SK-N-DZ (cell line): ENCODE data around the gene BORCS8.
"Not testable (repeated sequence)": the region's sequence is repeated elsewhere in the genome, so short reads cannot be mapped to it uniquely, and the experiment has no call there.

Source experiments
- DNase-seq: peaks from one replicate; pipeline ENCODE4 v3.0.0-alpha.2; 2015; ENCODE audit warnings: low spot score
- small RNA-seq, 2 experiments: library from RNA; depleted of rRNA; stranded (forward); fragments of <200 nt; gene quantifications; one replicate each; pipeline ENCODE3, GENCODE V24; 2014

Gene BORCS8

GRCh38 chr19:19149435-19149834 is 42.5 kb downstream of the BORCS8 start:
- no peak for DNase-seq

DNA sequence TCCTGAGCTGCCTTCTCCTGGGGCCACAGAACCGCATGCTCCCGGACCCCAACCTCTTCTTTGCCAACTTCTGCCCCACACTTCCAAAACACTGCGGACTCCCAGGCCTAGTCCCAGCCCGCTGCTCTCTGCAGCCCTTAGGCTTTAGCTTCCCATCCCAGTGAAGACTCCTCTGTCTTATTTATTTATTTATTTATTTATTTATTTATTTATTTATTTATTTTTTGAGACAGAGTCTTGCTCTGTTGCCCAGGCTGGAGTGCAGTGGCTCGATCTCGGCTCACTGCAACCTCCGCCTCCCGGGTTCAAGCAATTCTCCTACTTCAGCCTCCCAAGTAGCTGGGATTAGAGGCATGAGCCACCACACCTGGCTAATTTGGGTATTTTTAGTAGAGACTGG is 43.4 kb downstream of the BORCS8 start:
- not testable (repeated sequence) for DNase-seq

- DNase-seq: no peak
These were observed 44.6 kb downstream of the BORCS8 start for GRCh38 chr19:19147344-19147743.

DNA sequence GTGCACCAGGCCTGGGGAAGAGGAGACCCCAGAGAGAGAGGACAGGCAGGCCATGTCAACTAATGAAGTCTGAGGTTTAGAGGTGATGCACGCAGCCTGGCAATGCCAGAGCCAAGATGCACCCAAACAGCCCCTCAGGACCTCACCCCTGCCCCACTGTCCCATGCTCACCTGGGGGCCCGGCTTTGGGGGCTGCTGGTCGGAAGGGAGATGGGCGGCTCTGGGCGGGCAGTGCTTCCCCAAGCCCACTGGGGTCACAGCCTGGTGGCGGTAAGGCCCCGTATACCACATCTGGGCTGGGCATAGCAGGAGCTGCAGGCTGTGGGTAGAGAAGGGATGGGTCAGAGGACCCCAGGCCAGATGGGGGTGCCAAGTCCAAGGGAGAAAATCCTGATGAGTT is 45.1 kb downstream of the BORCS8 start:
- DNase-seq: no peak

GRCh38 chr19:19145684-19146608 is 46.0 kb downstream of the BORCS8 start:
- peak; percentile 62 for DNase-seq

GRCh38 chr19:19145281-19145680 is 46.7 kb downstream of the BORCS8 start:
- no peak for DNase-seq

DNA sequence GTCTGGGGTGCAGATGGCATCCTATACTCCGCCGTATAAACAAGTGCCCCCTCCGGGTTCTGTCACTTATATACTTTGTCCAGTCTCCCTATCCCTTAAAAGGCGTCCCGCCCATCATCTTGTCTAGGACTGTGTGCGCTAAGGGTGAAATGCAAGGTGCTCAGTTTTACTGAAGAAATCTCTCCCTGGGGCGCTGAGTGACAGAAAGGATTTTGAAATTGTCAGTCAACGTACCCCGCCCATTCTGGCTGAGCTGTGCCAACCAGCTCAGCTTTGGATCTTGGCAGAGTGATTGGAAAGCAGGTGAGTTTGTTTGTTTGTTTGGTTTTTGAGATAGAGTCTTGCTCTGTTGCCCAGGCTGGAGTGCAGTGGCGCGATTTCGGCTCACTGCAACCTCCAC is 49.6 kb downstream of the BORCS8 start:
- DNase-seq: no peak

- DNase-seq: no peak
These were observed 51.5 kb downstream of the BORCS8 start for GRCh38 chr19:19140476-19140875.

DNA sequence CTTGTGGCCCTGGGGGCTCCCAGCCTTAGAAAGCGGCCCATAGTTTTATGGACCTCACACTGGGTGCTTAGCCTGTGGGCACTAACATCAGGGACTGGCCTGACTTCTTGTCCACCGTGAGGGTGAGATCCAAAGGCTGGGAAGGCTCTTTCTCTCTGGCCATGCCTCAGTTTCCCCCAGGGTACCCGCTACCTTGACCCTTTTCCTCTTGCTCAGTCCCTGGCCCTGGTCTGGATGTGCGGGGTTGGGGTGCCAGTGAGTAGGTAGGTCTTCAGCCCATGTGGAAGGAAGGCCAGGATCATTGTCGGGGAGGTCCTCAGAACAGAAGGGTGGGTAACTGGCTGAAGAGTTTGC is 52.1 kb downstream of the BORCS8 start:
- no peak for DNase-seq

- DNase-seq: peak; percentile 97
These were observed 53.6 kb downstream of the BORCS8 start, which contains the start of gene TMEM161A for GRCh38 chr19:19138109-19138981. TMEM161A (minus strand) TSS chr19:19138478; CDS start chr19:19138428, 50 bp downstream.

DNA sequence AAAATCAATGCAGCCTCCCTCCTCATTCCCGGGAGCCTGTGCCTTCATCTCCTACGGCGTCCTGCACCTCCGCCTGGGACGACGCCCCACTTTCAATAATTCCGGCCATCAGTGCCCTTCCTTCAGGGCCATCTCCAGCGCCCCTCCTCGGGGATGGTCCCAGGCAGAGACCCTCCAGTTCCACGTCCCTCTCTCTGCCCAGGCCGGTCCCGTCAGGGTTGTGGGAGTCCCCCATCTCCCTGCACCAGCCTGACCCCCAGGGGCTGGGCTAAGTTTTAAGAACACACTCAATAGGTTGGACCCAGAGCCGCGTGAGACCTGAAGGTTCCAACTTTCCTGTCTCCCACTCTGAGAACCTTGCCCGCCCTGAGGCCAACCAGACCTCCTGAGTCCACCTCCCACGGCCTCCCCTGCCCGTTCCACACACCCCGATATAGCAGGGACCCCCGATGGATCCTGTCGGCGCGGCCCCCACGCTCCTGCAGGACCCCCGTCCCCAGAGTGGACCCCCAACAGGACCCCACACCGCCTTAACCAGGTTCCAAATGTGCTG is 54.3 kb downstream of the BORCS8 start:
- no peak for DNase-seq

DNA sequence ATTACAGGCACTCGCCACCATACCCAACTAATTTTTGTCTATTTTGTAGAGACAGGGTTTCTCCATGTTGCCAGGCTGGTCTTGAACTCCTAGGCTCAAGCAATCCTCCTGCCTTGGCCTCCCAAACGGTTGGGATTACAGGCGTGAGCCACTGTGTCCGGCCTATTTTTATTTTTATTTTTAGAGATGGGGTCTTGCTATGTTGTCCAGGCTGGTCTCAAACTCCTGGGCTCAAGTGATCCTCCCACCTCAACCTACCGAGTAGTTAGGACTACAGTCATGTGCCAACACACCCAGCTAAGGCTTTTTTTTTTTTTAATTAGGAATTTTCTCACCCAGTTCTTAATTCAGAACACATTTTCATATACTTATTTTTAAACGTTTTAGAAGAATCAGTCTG is 56.2 kb downstream of the BORCS8 start:
- not testable (repeated sequence) for DNase-seq

GRCh38 chr19:19134687-19135158 is 57.2 kb downstream of the BORCS8 start:
- peak; percentile 31 for DNase-seq

GRCh38 chr19:19133985-19134384 is 58.0 kb downstream of the BORCS8 start:
- DNase-seq: no peak

DNA sequence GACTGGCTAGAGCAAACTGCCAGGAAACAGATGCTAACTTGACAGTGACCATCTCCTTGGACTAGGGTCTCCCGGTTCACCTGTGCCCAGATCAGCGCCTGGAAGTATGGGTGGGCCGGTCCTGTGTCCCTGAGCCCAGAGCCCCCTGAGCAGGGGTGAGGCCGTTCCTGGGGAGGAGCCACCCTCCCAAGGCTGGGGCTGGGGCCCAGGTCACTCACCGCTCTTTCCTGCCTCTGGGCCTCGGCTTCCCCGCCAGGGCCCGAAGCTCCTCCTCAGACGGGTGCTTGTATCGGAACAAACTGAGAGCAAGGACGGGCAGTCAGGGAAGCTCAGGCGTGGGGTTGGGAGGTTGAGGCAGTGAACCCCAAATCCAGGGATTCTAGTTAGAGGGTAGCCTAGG is 59.0 kb downstream of the BORCS8 start:
- no peak for DNase-seq

- no peak for DNase-seq
These were observed 60.0 kb downstream of the BORCS8 start for GRCh38 chr19:19131989-19132388.

Small RNAs within 50 kb of the gene (small RNA-seq; reads per million reads assigned to genes)
- gene RNU6-1028P: 0 reads per million in 2 experiments
